GM21423 (cell line): ENCODE data around the gene A2M.
"Not testable (repeated sequence)": the region's sequence is repeated elsewhere in the genome, so short reads cannot be mapped to it uniquely, and the experiment has no call there.

ENCODE experiments used
- ATAC-seq: cut with Tn5 transposase; IDR thresholded peaks from one replicate; pipeline ENCODE4 v1.9.1; 2021; ENCODE audit warnings: mild to moderate bottlenecking, moderate library complexity; ENCODE audit not compliant: unreplicated experiment

The A2M gene

DNA sequence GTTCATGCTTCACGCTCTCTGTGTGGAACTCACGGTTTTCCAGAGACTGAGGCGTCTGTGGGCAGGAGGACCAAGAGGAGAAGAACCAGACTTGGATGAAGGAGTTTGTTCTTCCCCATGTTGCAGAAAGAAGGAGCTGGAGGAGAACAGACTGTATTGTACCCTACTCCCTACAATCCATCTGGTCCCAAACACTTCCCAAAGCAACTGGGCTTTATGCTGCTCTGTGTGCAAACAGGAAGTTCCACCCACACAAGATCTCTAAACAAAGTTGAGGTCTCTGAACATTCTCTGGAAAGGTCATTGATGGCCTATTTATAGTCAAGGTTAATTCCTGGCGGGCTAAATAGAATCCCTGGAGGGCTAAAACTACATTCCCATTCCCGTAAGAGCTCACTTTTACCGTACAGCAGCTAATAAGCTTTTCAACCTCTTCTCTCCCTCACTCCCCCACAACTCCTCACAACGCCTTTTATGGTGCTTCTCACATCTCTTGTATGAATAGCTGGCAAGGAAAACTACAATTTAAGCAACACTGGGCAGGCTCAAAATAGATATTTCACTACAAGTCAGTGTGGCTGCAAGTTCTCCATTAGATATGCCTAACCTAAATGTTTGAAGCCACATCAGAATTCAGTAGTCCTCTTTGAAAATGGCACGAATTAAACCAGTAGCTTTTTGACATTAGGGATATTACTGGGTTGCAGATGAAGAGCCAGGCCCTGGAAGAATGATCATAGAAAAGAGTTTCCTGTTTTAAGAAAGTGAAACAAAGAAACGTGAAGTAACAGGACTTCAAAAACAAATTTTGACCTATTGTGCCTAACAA lies at the start of gene A2M:
Gene A2M, minus strand, starts transcription at position 189 of the 829 bp plus-strand sequence. Its CDS starts 70 bp downstream, at position 119.
- no peak for ATAC-seq

- ATAC-seq, result no peak
Measured at GRCh38 chr12:9163392-9163791, 47.7 kb upstream of the A2M start.

- ATAC-seq, result no peak
Measured at GRCh38 chr12:9156119-9156518, 40.4 kb upstream of the A2M start.

- no peak for ATAC-seq
Measured at GRCh38 chr12:9149372-9149771, 33.7 kb upstream of the A2M start.

GRCh38 chr12:9148926-9149325 lies 33.2 kb upstream of the A2M start:
- ATAC-seq, result no peak

DNA sequence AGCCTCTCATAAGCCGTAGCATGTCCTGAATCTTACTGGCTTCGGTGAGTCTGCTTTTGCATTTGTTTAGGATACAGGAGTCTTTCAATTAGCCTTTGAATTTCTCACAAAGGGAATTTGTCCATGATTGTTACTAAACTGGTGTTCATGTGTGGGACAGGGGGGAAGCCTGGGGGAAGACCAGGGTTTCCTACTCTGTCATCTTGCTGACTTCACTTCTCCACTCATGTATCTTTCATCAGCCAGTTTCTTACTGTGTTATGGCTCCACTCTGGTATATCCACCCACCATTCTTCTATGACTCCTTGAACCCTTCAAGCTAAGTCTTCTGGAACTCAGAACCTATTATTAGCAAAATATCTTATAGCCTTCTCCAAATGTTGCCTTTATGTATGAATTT lies 31.7 kb upstream of the A2M start:
- ATAC-seq, result no peak

DNA sequence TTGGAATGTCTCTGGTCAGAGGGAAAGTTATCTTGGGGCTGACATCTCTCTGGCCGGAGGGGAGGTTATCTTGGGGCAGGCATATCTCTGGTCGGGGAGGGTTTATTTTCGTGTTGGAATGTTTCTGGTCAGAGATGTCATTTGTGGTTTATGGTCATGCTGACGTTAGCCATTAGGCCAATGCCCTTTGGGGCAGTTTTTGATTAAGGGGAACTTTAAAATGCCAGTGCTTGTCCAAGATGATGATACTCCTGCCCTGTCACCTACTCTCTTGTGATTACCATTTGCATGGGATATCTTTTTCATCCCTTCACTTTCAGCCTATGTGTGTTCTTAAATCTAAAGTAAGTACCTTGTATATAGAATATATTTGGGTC lies 29.0 kb upstream of the A2M start:
- ATAC-seq, result no peak

GRCh38 chr12:9143929-9144729 lies 28.4 kb upstream of the A2M start:
- ATAC-seq, result no peak

DNA sequence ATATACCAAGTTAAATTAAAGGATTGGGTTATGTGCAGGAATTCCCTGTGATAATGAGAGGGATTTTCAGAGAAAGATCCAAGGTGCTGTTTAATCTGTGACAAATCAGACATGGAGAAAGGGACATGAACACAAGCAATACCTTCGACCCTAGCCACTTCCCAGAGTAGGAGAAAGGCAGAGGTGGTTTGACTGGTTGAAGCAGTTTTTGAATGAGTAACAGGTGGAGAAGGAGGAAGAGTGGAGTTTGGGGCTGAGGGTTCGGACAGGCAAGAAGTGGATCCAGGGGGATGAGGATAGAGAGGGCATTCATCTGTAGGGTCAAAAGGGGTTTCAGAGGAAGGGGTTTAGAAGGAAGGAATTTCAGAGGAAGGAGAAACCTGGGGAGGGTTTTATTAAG lies 27.4 kb upstream of the A2M start:
- ATAC-seq, result no peak

DNA sequence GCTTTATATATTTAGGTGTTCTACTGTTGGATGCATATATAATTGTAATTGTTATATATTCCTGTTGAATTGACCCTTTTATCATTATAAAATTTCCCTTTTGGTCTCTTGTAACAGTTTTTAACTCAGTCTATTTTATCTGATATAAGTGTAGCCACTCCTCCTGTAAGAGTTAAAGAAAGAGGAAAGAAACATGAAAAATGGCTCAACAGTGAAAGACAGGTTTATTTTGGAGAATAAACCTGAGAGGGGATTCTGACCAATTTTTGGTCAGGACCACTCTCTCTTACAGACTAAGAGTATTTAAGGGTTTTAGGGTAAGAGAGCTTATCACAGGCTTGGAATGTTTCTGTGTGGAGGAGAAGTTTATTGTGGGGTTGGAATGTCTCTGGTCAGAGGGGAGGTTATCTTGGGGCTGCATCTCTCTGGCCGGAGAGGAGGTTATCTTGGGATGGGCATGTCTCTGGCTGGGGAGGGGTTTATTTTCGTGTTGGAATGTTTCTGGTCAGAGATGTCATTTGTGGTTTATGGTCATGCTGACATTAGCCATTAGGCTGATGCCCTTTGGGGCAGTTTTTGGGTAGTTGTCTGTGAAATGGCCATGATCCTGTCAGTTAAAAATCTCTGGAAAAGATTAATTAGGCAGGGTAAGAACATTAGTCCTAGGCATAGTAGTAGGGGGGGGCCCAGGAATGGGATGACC lies 24.0 kb upstream of the A2M start:
- ATAC-seq, result not testable (repeated sequence)

- no peak for ATAC-seq
Measured at GRCh38 chr12:9135903-9136310, 20.2 kb upstream of the A2M start.

DNA sequence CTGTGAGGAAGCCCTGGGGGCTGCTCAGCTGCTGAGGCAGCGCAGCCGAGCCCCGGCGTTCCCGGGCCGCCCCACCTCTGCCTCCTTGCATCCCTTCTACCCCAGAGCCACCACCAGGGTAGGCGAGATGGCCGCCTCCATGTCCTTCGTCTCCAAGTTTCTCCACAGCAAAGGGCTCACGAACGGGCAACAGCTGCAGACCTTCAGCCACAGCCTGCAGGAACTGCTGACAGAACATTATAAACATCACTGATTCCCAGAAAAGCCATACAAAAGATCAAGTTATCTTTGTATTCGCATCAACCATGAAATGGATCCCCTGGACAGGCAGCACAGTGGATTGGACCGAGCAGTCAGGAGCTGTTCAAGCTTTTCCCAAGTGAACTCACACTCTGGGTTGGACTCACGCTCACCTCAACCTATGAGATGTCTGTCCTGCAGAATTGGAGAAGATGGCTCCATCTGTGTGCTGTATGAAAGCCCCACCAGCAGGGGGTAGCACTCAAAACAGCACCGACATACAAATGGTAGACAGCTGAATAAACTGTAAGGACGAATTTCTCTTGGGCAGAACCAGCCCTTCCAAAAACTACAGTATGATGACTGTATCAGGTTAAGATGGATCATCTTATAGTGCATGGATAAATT lies 19.4 kb upstream of the A2M start:
- ATAC-seq, result no peak

DNA sequence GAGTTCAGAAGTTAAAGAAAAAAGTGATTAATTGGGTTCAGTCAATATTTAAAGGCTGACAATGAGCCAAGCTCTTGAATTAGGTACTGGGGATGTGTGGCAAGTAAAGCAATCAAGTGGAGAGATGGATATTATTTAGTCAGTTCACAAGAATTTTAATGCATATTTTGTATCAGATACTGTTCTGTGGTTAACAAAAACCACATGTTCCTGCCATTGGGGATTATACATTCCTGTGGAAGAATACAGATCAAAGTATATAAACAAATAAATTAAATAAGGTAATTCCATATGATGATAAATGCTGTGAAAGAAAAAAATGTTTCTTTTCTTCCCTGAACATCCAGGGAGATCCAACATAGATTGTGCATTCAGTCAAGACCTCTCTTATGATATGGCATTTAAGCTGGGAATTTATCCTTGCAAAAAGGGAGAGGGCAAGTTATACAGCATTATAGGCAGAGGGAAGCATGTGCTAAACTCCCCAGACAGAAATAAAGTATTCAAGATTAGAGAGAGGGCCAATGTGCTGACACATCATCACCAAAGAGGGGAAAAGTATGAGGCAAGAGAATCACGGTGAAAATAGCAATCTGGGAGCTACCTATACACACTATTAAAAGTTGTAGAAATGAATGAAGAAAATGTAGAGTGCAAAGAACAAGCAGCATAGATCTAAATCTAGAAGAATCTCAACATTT lies 17.6 kb upstream of the A2M start:
- no peak for ATAC-seq

DNA sequence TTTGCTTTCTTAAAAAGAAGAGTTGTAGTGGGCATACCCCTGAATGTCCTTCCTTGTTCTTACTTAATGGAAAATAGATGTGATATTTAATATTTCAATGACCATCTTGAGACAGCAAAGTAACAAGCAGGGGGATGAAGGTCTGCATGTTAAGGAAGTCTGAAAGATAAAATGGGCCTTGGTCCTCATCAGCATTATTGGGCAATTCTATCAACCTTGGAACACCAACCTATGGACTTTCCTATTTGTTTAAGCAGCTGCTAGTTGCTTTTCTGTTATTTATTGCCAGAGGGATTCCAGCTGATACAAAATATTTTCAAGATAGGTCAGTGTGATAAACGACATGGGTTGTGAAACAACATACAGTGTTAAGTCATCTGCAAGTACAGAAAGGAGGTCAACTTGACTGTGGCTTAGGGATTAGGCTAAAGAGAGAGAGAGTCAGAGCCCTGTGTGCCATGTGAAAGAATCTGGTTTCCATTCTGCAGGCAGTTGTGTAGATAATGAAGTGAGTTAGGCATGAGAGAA lies 16.4 kb upstream of the A2M start:
- no peak for ATAC-seq

GRCh38 chr12:9130244-9130643 lies 14.5 kb upstream of the A2M start:
- ATAC-seq, result no peak

GRCh38 chr12:9127936-9128663 lies 12.4 kb upstream of the A2M start:
- ATAC-seq, result no peak

- ATAC-seq, result no peak
Measured at GRCh38 chr12:9127484-9127883, 11.8 kb upstream of the A2M start.

- ATAC-seq, result no peak
Measured at GRCh38 chr12:9124383-9125031, 8.8 kb upstream of the A2M start.

DNA sequence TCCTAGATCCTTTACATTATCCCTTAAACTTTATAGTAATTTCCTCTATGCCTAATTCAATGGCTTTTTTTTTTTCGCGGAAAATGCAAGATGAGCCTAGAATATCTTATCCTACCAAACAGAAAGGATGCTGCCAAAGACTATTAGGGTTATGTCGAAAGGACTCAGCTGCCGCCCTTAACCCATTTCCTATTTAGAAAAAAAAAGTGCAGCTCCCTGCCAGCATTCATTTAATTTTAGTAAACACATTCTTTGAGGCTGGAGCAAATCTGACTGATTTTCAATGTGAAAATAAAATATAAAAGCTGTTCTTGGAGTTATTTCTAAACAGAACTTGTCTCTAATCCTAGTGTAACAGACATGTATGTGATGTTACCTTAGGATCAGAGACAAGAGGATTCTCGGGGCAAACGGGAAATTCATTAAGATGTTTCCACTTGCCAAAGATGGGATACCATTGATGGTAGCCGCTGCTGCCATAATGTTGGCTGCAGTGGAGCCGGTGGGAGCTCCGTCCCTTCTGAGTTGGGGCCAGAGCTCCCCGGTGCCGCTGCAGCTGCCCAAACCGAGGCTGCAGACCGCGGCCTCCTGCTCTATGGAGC lies 8.2 kb upstream of the A2M start:
- no peak for ATAC-seq
